Medulla oblongata (tissue), 1 donor: ENCODE measurements around the gene ZNF277.

Experiments used
- DNase-seq: peaks from one replicate; pipeline ENCODE4 v3.0.0-alpha.2; 2015; ENCODE audit errors: extremely low spot score

ZNF277 gene

GRCh38 chr7:112254156-112254555, 47.7 kb downstream of the ZNF277 start:
- no peak for DNase-seq

DNA sequence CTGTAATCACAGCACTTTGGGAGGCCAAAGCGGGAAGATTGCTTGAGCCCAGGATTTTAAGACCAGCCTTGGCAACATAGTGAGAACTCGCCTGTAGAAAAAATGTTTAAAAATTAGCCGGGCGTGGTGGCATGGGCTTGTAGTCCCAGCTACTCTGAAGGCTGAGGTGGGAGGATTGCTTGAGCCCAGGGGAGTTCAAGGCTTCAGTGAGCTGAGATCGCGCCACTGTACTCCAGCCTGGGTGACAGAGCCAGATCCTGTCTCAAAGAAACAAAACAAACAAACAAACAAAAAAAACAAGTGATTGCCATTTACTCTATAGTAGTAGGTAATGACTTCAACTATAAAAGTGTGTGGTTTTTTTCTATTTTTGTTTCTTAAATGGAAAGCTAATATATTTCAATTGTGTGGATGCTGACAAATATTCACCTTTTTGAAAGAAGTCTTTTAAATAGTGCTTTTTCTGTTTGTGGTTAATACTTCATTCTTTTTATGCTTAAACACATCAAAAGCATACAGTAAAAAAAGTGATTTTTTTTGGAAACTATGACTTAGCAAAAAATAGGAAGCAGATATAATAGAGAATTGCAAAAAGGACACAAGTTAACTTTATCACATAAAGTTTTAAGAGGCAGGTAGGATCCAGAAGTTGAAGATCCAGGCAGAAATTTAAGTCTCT, 48.4 kb downstream of the ZNF277 start:
- DNase-seq = no peak

DNA sequence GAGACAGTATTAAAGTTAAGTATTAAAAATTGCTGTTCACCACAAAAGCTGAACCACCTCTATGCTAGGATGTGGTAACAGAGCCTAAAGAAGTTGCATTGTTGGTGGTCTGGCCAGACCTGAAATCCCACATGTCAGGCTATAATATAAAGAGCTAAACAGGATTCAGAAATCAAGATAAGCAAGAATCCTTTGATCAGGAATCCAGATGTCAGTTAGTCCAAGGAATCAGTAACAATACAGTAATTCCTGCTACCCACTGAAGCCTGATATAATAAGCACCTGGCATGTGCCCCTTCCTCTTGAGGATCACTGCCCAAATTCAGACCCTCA, 48.9 kb downstream of the ZNF277 start:
- no peak for DNase-seq

DNA sequence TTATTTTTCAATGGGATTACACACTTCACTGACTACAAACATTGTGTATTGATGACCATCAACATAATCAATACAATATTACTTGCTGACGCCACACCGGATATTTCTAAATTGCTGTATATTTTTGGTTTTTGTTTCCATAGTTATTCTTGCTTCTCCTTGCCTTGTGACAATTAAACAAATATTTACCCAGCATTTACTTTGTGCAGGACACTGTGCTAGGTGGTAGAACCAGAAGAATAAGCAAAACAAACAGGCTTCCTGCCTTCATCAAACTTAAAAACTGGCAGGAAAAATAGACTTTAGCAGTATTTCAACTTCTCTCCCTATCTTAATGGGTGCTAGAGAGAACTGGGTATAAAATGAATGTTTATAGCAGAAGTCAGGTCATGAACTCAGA, 50.6 kb downstream of the ZNF277 start:
- DNase-seq = no peak

GRCh38 chr7:112260911-112261310, 54.4 kb downstream of the ZNF277 start:
- no peak for DNase-seq

- DNase-seq = peak; percentile 33
Measured at GRCh38 chr7:112262036-112262435, 55.5 kb downstream of the ZNF277 start.

DNA sequence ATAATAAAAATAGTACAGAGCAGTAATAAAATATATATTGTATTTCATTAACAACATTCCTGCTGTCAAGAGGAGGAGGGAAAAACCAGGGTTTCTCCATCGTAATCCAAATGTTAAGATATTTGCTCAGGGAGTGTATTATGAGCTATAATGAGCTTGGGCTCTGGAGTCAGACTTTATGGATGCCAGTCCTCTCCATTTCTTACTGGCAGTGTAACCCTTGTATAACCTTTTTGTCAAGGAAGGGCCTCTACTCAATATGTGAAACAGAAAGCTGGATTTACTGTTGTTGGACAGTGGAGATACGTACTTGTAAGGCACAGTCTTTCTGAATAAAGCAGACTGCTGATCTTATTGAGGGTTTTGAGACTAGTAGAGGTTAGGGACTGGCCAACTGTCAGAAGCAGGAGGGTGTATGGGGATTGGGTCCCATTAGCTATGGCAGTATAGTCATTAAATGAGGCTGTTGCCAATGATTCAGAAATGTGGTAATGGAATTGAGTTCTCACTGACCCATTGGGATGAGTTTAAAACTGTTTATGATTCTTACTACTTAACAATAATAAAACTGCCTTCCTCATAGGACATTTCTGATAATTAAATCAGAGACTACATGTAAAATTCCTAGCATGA, 56.5 kb downstream of the ZNF277 start:
- DNase-seq = peak; percentile 40

DNA sequence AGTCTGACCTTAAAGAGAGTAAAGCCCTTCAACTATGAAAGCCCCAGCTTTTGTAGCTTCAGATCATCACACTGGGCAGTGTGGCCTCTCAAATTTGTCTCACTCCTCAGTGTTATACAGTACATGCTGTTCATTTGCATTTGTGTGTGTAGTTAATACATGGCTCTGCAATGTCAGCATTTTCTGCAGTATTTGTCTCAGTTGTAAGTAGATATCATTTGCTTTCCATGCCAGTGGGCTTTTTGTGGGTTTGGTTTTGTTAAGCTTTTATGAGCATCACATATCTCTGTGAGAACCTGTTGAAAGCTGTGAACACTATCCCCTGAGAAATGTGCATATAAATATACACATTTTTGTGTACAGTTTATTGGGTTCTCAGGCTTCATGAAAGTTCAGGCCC, 57.0 kb downstream of the ZNF277 start:
- DNase-seq = no peak

- no peak for DNase-seq
Measured at GRCh38 chr7:112266141-112266540, 59.6 kb downstream of the ZNF277 start.

GRCh38 chr7:112266595-112267270, 60.2 kb downstream of the ZNF277 start:
- peak; percentile 40 for DNase-seq

DNA sequence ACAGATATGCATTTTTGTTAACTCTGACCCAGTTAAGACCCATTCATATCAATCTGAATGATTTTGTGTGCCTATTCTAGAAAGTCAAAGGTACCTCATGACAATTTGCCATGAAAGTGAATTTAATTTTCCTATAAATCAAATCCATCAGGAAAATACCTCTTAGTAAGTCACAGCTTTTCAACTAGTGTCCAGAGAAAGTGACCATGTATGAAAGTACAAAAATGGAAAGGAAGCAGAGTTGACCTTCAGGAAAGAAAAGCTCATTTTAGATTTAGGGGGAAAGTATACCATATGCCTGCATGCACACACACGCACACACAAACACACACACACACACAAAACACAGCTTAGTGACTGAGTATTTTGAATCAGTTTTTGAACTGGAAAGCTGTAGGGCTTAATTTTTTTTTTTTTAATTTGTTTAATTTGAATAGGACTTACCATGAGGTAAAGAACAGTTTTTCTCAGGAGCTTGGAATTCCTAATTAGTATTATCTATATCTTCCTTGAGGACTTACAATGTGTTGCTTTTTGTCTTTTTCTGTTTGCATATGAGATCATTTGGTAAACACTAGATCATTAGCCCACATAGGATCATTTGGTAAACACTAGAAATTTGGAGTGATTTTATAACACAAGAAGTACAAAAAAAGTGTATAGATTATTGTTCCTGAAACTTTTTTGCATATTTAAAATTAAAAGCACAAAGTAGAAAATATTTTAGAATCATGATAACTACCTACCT, 61.6 kb downstream of the ZNF277 start:
- DNase-seq = no peak

- no peak for DNase-seq
Measured at GRCh38 chr7:112271162-112271561, 64.7 kb downstream of the ZNF277 start.

DNA sequence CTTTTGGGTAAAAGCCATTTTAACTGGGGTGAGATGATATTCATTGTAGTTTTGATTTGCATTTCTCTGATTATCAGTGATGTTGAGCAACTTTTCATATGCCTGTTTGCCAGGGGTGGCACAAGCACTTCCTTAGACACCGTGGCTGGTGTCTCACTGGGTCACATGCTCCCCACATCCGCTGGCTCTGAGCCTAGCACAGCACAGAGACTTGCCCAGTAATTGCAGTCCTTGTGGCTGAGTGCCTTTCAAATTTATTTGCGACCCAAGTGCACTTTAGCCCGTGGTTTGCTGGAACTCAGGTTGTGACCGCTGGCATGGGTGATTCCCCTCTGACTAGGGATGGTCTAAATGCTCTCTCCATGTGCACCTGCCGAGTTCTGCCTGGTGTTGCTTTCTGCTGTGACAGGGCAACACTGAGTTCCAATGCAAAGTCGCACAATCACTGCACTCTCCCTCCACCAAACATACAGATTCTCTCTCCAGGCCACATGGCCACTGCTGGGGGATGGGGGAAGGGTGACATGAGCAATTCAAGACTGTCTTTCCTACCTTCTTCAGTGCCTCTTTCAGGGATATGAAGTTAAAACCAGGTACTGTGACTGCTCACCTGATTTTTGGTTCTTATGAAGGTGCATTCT, 66.5 kb downstream of the ZNF277 start:
- DNase-seq = no peak

DNA sequence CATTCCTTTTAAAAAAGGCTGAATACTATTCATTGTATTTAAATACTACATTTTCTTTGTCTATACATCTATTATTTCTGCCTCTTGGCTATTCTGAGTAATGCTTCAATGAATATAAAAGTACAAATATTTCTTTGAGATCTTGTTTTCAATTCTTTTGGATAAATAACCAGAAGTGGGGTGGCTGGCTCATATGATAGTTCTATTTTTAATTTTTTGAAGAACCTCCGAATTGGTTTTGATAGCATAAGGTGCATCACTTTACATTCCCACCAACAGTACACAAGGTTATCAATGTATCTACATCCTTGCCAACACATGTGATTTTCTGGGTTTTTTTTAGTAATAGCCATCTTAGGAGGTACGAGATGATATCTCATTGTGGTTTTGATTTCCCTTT, 72.5 kb downstream of the ZNF277 start:
- no peak for DNase-seq

DNA sequence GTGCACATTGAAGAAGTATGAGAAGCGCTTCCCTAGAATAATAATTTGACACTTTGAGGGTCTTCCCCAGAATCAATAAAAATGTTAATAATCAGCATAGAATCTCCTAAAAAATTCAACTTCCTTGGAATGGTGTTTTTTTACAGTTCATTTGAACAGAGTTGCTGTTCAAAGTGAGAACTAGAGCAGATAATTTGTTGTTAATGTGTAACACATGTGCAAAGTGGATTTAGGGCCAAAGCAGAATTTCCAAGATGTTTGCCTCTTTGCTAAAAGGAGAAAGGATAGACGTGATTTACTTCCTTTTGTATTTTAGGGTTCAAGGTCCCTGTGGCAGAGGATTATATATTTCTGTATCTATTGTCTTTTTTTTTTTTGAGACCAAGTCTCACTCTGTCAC, 73.8 kb downstream of the ZNF277 start:
- no peak for DNase-seq

DNA sequence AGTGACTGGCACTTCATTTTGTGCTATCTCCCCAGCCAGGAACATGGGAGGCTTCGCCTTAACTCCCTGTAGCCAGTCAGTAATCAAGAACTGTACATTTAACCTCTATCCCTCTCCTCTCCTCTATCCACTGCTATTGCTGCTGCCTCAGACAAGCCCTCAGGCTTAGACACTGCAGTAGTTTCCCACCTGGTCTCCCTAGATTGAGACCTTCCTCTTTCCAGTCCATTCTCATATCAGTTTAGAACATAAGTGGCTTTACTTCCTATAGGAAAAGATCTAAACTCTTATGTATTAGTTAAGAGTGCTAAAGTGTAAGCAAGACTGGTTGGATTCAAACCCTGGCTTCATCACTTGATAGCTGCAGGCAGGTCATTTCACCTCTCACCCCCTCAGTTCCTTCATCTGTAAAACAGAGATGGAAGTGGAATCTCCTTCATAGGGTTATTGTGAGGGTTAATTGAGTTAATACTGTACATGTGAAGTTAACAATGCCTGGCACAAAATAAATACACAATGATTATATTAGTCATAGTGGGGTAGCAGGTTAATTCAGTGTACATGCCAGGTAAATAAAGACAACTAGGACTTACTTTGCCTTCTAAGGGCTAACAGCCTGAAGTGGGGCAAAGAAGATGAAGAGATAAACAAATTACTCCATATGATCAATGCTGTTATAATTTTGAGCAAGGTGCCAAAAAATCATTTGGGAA, 76.1 kb downstream of the ZNF277 start:
- DNase-seq = no peak

GRCh38 chr7:112283382-112283910, 77.0 kb downstream of the ZNF277 start:
- DNase-seq = no peak

DNA sequence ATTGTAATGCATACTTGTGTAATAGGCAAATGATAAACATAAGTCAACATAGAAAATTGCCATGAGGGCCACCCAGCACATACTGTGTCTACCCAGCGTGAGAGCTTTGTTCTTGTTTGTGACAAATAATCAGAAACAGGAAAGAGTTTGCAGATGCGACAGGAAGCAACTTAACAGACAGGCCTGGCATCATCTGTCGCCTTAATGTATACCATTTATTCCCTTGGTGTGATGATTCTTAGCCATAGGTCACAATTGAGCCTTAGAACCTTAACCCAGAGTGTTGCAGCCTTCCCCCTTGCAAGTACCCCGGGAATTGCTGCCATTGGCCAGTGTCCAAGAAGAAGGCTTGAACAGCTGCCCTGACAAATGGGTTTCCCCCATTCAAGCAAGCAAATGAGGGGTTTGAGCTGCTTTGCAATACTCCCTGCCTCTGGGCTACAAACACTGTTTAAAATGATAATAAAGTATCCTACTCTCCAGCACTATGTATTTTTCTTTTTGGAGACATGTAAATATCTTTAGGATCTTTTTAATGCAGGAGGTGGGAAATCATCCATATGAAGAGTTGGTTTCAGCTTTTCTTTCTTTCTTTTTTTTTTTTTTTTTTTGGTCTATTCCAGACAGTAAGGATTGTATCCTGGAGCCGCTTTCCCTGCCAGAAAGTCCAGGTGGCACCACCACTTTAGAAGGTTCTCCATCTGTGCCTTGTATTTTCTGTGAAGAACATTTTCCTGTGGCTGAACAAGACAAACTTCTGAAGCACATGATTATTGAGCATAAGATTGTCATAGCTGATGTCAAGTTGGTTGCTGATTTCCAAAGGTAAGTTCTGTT, 80.0 kb downstream of the ZNF277 start:
- no peak for DNase-seq

DNA sequence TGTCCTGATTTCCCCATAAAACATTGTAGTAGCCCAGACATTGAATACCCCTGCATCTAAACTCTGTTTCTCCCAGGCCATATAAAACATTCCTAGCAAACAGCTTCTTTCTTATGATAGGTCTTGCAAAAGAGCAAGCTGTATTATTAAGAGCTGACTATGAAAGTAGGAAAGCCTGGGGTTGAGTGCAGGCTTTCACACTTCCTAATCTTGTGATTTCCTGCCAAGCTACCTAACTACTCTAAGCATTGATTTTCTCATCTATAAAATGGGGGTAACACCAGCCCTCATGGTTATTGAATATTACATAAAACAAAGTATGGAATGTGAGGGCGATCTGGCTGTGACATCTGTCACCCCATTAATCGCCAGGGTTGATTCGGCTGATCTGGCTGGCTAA, 81.8 kb downstream of the ZNF277 start:
- no peak for DNase-seq

DNA sequence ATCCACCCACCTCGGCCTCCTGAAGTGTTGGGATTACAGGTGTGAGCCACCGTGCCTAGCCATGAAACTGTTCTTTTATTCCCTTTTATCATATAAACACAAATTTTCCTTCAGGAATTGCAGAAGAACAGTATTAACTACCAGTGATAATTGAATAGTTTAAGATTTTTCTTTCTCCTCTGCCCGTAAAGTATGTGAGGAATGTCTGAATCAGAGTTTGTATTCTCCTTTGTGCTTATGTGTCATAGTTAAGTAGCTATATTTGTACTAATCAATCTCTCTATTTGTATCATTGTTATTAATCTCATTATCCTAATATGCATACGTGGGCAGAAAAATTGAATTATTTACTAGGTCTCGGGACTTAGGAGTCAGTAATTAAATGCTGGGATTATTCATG, 83.6 kb downstream of the ZNF277 start:
- no peak for DNase-seq
